Neuronal stem cell (in vitro differentiated cells): Measurements from ENCODE around the gene SCAP.

Experiments used
- DNase-seq: peaks from one replicate; pipeline ENCODE4 v3.0.0-alpha.2; 2013; ENCODE audit warnings: low spot score
- H2AFZ ChIP-seq: one replicate; pipeline ENCODE4 v1.6.1; 2013; ENCODE audit warnings: mild to moderate bottlenecking, low read length, inconsistent platforms
- H2AK5ac ChIP-seq: 2 replicates; pipeline ENCODE4 v1.6.1; 2013; ENCODE audit warnings: low read depth, mild to moderate bottlenecking, inconsistent platforms, low read length, moderate library complexity, mixed read lengths
- H2BK120ac ChIP-seq: 2 replicates; pipeline ENCODE4 v1.6.1; 2013; ENCODE audit warnings: low read depth, mild to moderate bottlenecking, inconsistent platforms, low read length, moderate library complexity, mixed read lengths
- H2BK12ac ChIP-seq: one replicate; pipeline ENCODE4 v1.6.1; 2013; ENCODE audit warnings: low read length, inconsistent platforms
- H2BK15ac ChIP-seq: 2 replicates; pipeline ENCODE4 v1.6.1; 2013; ENCODE audit warnings: mild to moderate bottlenecking, low read length, inconsistent platforms, mixed read lengths
- H2BK5ac ChIP-seq: one replicate; pipeline ENCODE4 v1.6.1; 2013; ENCODE audit warnings: inconsistent platforms, mild to moderate bottlenecking, low read length, moderate library complexity
- H3K14ac ChIP-seq: one replicate; pipeline ENCODE4 v1.6.1; 2013; ENCODE audit warnings: low read length, inconsistent platforms
- H3K18ac ChIP-seq: 2 replicates; pipeline ENCODE4 v1.6.1; 2013; ENCODE audit warnings: low read length, inconsistent platforms
- H3K23ac ChIP-seq: 2 replicates; pipeline ENCODE4 v1.6.1; 2013; ENCODE audit warnings: low read depth, mild to moderate bottlenecking, mixed read lengths, low read length, inconsistent platforms; ENCODE audit not compliant: poor library complexity
- H3K27ac ChIP-seq: replicated peaks from 3 replicates; pipeline ENCODE4 v1.5.1; 2013; ENCODE audit warnings: low read length, inconsistent platforms
- H3K27me3 ChIP-seq, 3 experiments: 2 replicates each; pipeline ENCODE4 v1.6.1; 2013; ENCODE audit warnings: low read length in 3 of 3, mild to moderate bottlenecking in 2 of 3, inconsistent platforms in 1 of 3, low read depth in 1 of 3, mixed read lengths in 1 of 3, moderate library complexity in 1 of 3; ENCODE audit not compliant: control insufficient read depth in 3 of 3, insufficient read depth in 3 of 3
- H3K36me3 ChIP-seq, 2 donors: replicated peaks in 1 of 2; 2 replicates each; pipeline ENCODE4 v1.6.1; 2013; ENCODE audit warnings: low read length in 2 of 2; ENCODE audit not compliant: control insufficient read depth in 2 of 2, insufficient read depth in 2 of 2
- H3K4ac ChIP-seq: 2 replicates; pipeline ENCODE4 v1.6.1; 2013; ENCODE audit warnings: inconsistent platforms, mild to moderate bottlenecking, low read length, moderate library complexity
- H3K4me1 ChIP-seq, 2 donors: 1 replicate in 1 of 2; 2 replicates in 1 of 2; pipeline ENCODE4 v1.6.1; 2013; ENCODE audit warnings: low read length in 2 of 2, low read depth in 1 of 2; ENCODE audit not compliant: control insufficient read depth in 2 of 2, insufficient read depth in 1 of 2
- H3K4me2 ChIP-seq: one replicate; pipeline ENCODE4 v1.6.1; 2013; ENCODE audit warnings: mild to moderate bottlenecking, low read length, inconsistent platforms; ENCODE audit not compliant: insufficient read depth, poor library complexity, severe bottlenecking
- H3K4me3 ChIP-seq, 2 donors: 2 replicates each; pipeline ENCODE4 v1.5.1; 2013; ENCODE audit warnings: low read length in 2 of 2, mild to moderate bottlenecking in 2 of 2, inconsistent platforms in 1 of 2, moderate library complexity in 1 of 2
- H3K79me1 ChIP-seq: one replicate; pipeline ENCODE4 v1.6.1; 2013; ENCODE audit warnings: low read depth, mild to moderate bottlenecking, inconsistent platforms, low read length, moderate library complexity
- H3K9ac ChIP-seq: one replicate; pipeline ENCODE4 v1.6.1; 2013; ENCODE audit warnings: mild to moderate bottlenecking, low read depth, low read length, inconsistent platforms; ENCODE audit not compliant: poor library complexity
- H3K9me3 ChIP-seq, 2 donors: replicated peaks in 1 of 2; 2 replicates each; pipeline versions ENCODE3 to v1.6.1; 2013; ENCODE audit warnings: low read length in 2 of 2, mild to moderate bottlenecking in 2 of 2, inconsistent platforms in 1 of 2, low read depth in 1 of 2, mixed read lengths in 1 of 2, moderate library complexity in 1 of 2; ENCODE audit not compliant: control insufficient read depth in 2 of 2, insufficient read depth in 1 of 2
- H4K8ac ChIP-seq: one replicate; pipeline ENCODE4 v1.6.1; 2013; ENCODE audit warnings: low read depth, mild to moderate bottlenecking, inconsistent platforms, low read length, moderate library complexity
- H4K91ac ChIP-seq: one replicate; pipeline ENCODE4 v1.6.1; 2013; ENCODE audit warnings: low read length, low read depth, mild to moderate bottlenecking, inconsistent platforms; ENCODE audit not compliant: poor library complexity
- WGBS, 2 donors: extraction: QIAGEN DNeasy Blood & Tissue Kit; methylation state at CpG; one replicate each; pipeline ENCODE4 v1.1.7; 2013; ENCODE audit warnings: missing lambda C conversion rate in 2 of 2, mixed read lengths in 1 of 2; ENCODE audit not compliant: insufficient read length in 2 of 2, insufficient replicate concordance in 1 of 2; ENCODE audit errors: extremely low coverage in 2 of 2; 5-methylcytosine and 5-hydroxymethylcytosine counted together

The SCAP gene

GRCh38 chr3:47377186-47377585, 98.6 kb downstream of the SCAP start:
- DNase-seq = no peak
- peaks cover 5 to 6% of the 10 kb centered on the region in 2 donors for H3K4me1 ChIP-seq
- no peak overlapping the region for H3K9ac ChIP-seq
- H3K4me3 ChIP-seq = peak overlapping the region in 1 of 2 donors; percentile 37
- no peak overlapping the region for H2BK120ac ChIP-seq
- no peak overlapping the region for H3K27ac ChIP-seq
- no CpG with 5 or more reads among the region's 2 CpGs for WGBS, 2 donors
- no peak overlapping the region for H3K18ac ChIP-seq
- no peak overlapping the region for H3K4ac ChIP-seq
- no peak overlapping the region for H3K23ac ChIP-seq
- H3K14ac ChIP-seq = no peak overlapping the region
- H3K79me1 ChIP-seq = no peaks in the 10 kb centered on the region
- H2BK5ac ChIP-seq = no peak overlapping the region
- H2AFZ ChIP-seq = no peak overlapping the region
- H3K4me2 ChIP-seq = no peak overlapping the region
- no peak overlapping the region for H2BK15ac ChIP-seq
- no peaks in the 10 kb centered on the region for H3K36me3 ChIP-seq
- no peak overlapping the region for H4K91ac ChIP-seq
- no peak overlapping the region for H2BK12ac ChIP-seq
- H4K8ac ChIP-seq = no peak overlapping the region
- no peaks in the 10 kb centered on the region for H3K27me3 ChIP-seq
- H3K9me3 ChIP-seq = no peaks in the 10 kb centered on the region
- no peak overlapping the region for H2AK5ac ChIP-seq

GRCh38 chr3:47376393-47376792, 99.3 kb downstream of the SCAP start:
- peaks cover 0 to 7% (median 0%) of the 10 kb centered on the region in 3 experiments for H3K27me3 ChIP-seq
- no peak overlapping the region for H4K8ac ChIP-seq
- no peak overlapping the region for H2AK5ac ChIP-seq
- H3K18ac ChIP-seq = no peak overlapping the region
- H3K23ac ChIP-seq = no peak overlapping the region
- H3K27ac ChIP-seq = no peak overlapping the region
- H2BK120ac ChIP-seq = no peak overlapping the region
- H3K4me3 ChIP-seq = no peak overlapping the region
- no peak overlapping the region for H2AFZ ChIP-seq
- H3K4me1 ChIP-seq = peaks cover 0 to 2% of the 10 kb centered on the region in 2 donors
- H2BK12ac ChIP-seq = no peak overlapping the region
- no peak overlapping the region for H3K14ac ChIP-seq
- no peak overlapping the region for H3K4ac ChIP-seq
- no peaks in the 10 kb centered on the region for H3K79me1 ChIP-seq
- no peak overlapping the region for H3K4me2 ChIP-seq
- H2BK15ac ChIP-seq = no peak overlapping the region
- H3K36me3 ChIP-seq = no peaks in the 10 kb centered on the region
- no peak overlapping the region for H3K9ac ChIP-seq
- no peak overlapping the region for H2BK5ac ChIP-seq
- no peak for DNase-seq
- no peaks in the 10 kb centered on the region for H3K9me3 ChIP-seq
- WGBS, 2 donors = no CpG with 5 or more reads among the region's 3 CpGs
- no peak overlapping the region for H4K91ac ChIP-seq

GRCh38 chr3:47374587-47374986, 101.2 kb downstream of the SCAP start:
- no peak overlapping the region for H3K18ac ChIP-seq
- H3K79me1 ChIP-seq = no peaks in the 10 kb centered on the region
- H3K4me3 ChIP-seq = no peak overlapping the region
- H3K14ac ChIP-seq = no peak overlapping the region
- no peak overlapping the region for H2BK120ac ChIP-seq
- H2BK12ac ChIP-seq = no peak overlapping the region
- no peak for DNase-seq
- no peak overlapping the region for H3K23ac ChIP-seq
- no peak overlapping the region for H3K4ac ChIP-seq
- H3K36me3 ChIP-seq = no peaks in the 10 kb centered on the region
- no peak overlapping the region for H3K9ac ChIP-seq
- H2BK5ac ChIP-seq = no peak overlapping the region
- H3K4me2 ChIP-seq = no peak overlapping the region
- no peak overlapping the region for H4K8ac ChIP-seq
- H4K91ac ChIP-seq = no peak overlapping the region
- H2AFZ ChIP-seq = no peak overlapping the region
- H3K4me1 ChIP-seq = no peaks in the 10 kb centered on the region
- peaks cover 0 to 8% (median 0%) of the 10 kb centered on the region in 3 experiments for H3K27me3 ChIP-seq
- H2BK15ac ChIP-seq = no peak overlapping the region
- H2AK5ac ChIP-seq = no peak overlapping the region
- H3K9me3 ChIP-seq = no peaks in the 10 kb centered on the region
- H3K27ac ChIP-seq = no peak overlapping the region

- no peak overlapping the region for H2BK15ac ChIP-seq
- H3K79me1 ChIP-seq = no peaks in the 10 kb centered on the region
- H3K36me3 ChIP-seq = no peaks in the 10 kb centered on the region
- no peak overlapping the region for H3K9ac ChIP-seq
- peaks cover 0 to 8% (median 0%) of the 10 kb centered on the region in 3 experiments for H3K27me3 ChIP-seq
- no peak overlapping the region for H2BK120ac ChIP-seq
- no peak overlapping the region for H3K4ac ChIP-seq
- peak overlapping the region; percentile 3 for H2AK5ac ChIP-seq
- no peak overlapping the region for H3K18ac ChIP-seq
- H2BK12ac ChIP-seq = no peak overlapping the region
- no peak overlapping the region for H3K4me3 ChIP-seq
- H4K8ac ChIP-seq = no peak overlapping the region
- peak overlapping the region; percentile 84 for H2AFZ ChIP-seq
- H3K4me1 ChIP-seq = no peaks in the 10 kb centered on the region
- no CpG with 5 or more reads among the region's 13 CpGs for WGBS, 2 donors
- H3K4me2 ChIP-seq = no peak overlapping the region
- no peak overlapping the region for H4K91ac ChIP-seq
- no peak overlapping the region for H3K23ac ChIP-seq
- H2BK5ac ChIP-seq = no peak overlapping the region
- no peaks in the 10 kb centered on the region for H3K9me3 ChIP-seq
- no peak overlapping the region for H3K27ac ChIP-seq
- H3K14ac ChIP-seq = no peak overlapping the region
- no peak for DNase-seq
Measured at GRCh38 chr3:47370887-47371697, 104.6 kb downstream of the SCAP start.
